HepG2 (cell line): Measurements from ENCODE around the gene MUSK.

ENCODE experiments used
- BCLAF1 ChIP-seq: fragments of 450-650 bp; IDR thresholded peaks from 2 replicates; pipeline ENCODE4 v1.6.1; 2017; ENCODE audit warnings: mild to moderate bottlenecking
- BORCS8-MEF2B ChIP-seq: sonication (generic); formaldehyde crosslinking; IDR thresholded peaks from 2 replicates; pipeline ENCODE4 v1.8.0; 2022; ENCODE audit warnings: mild to moderate bottlenecking, missing genetic modification reagents
- CHD4 ChIP-seq: fragments of 200-600 bp; sonication (generic); IDR thresholded peaks from 2 replicates; pipeline ENCODE4 v1.7.0; 2017; ENCODE audit warnings: mild to moderate bottlenecking, low read length, borderline replicate concordance
- CTCF ChIP-seq: sonication (generic); formaldehyde crosslinking; IDR thresholded peaks from 2 replicates; pipeline ENCODE4 v1.5.0; 2020; ENCODE audit warnings: mild to moderate bottlenecking, missing genetic modification reagents, moderate library complexity
- PAX8 ChIP-seq: sonication (generic); formaldehyde crosslinking; IDR thresholded peaks from 2 replicates; pipeline ENCODE4 v1.8.0; 2022; ENCODE audit warnings: mild to moderate bottlenecking, missing genetic modification reagents, borderline replicate concordance
- POLR2AphosphoS5 ChIP-seq: IDR thresholded peaks from 2 replicates; pipeline ENCODE4 v1.6.1; 2012; ENCODE audit warnings: low read depth, low read length
- REST ChIP-seq, 2 experiments: IDR thresholded peaks; 2 replicates each; pipeline ENCODE4 v1.6.1; 2011 to 2012; ENCODE audit warnings: low read length in 2 of 2, borderline replicate concordance in 1 of 2, low read depth in 1 of 2, mild to moderate bottlenecking in 1 of 2, moderate library complexity in 1 of 2
- RFX1 ChIP-seq: fragments of 450-650 bp; IDR thresholded peaks from 2 replicates; pipeline ENCODE4 v1.6.1; 2017
- SP2 ChIP-seq: sonication (generic); formaldehyde crosslinking; IDR thresholded peaks from 2 replicates; pipeline ENCODE4 v1.5.1; 2020; ENCODE audit warnings: mild to moderate bottlenecking, missing genetic modification reagents
- TCF12 ChIP-seq, 2 experiments: fragments of 450-650 bp in 1 of 2; sonication (generic) in 1 of 2; formaldehyde crosslinking in 1 of 2; IDR thresholded peaks; 2 replicates each; pipeline versions ENCODE4 v1.6.1 to v1.8.0; 2017 to 2022; ENCODE audit warnings: antibody characterized with exemption in 1 of 2, mild to moderate bottlenecking in 1 of 2, missing genetic modification reagents in 1 of 2, moderate library complexity in 1 of 2
- ZNF234 ChIP-seq: sonication (generic); formaldehyde crosslinking; conservative IDR thresholded peaks from 2 replicates; pipeline ENCODE4 v1.5.1; 2020; ENCODE audit warnings: mild to moderate bottlenecking, missing genetic modification reagents
- ZNF335 ChIP-seq: sonication (generic); formaldehyde crosslinking; IDR thresholded peaks from 2 replicates; pipeline ENCODE4 v1.4.0; 2020; ENCODE audit warnings: missing genetic modification reagents
- ZNF775 ChIP-seq: sonication (generic); formaldehyde crosslinking; IDR thresholded peaks from 2 replicates; pipeline ENCODE4 v1.4.0; 2020; ENCODE audit warnings: missing genetic modification reagents, mild to moderate bottlenecking, moderate library complexity, borderline replicate concordance
- ZNF784 ChIP-seq: sonication (generic); formaldehyde crosslinking; IDR thresholded peaks from 2 replicates; pipeline ENCODE4 v1.5.1; 2020; ENCODE audit warnings: missing genetic modification reagents, mild to moderate bottlenecking, borderline replicate concordance

GRCh38 chr9:110714314-110714713 is 45.7 kb downstream of the MUSK start:
- TF ChIP-seq SP2 (CRISPR knock-in tag) (no peak), BORCS8-MEF2B (no peak), ZNF234 (CRISPR knock-in tag) (no peak), ZNF335 (no peak), RFX1 (no peak), PAX8 (CRISPR knock-in tag) (no peak), TCF12 (IDR thresholded peaks at IDR 0.05) (no peak), TCF12 (CRISPR knock-in tag; IDR thresholded peaks at IDR 0.05) (no peak), CHD4 (no peak), ZNF784 (CRISPR knock-in tag) (no peak), CTCF (no peak), REST (IDR thresholded peaks at IDR 0.05; ENCODE audit: borderline replicate concordance in 1 of 2, low read depth in 1 of 2, low read length in 2 of 2) (no peak), ZNF775 (no peak), BCLAF1 (no peak), POLR2AphosphoS5 (no peak)
